Activated T-helper 2 cell treated with anti-CD3 and anti-CD28 coated beads, Interferon-gamma antibody, Interleukin-2, Interleukin-4, amounts not matched to agents 10 μg/mL and 5 μg/mL and 100 μg/mL, durations not matched to agents 14 hours and 24 hours and 36 hours (primary cell): ENCODE results near the gene ZNF700. TPM values are rescaled to one million over a fixed set of nuclear protein-coding genes. Genes with fewer than 3 reads are reported as not detected.
"Not testable (repeated sequence)": the region's sequence is repeated elsewhere in the genome, so short reads cannot be mapped to it uniquely, and the experiment has no call there.

Experiments used
- DNase-seq: peaks from one replicate; pipeline ENCODE4 v3.0.0; 2021; ENCODE audit warnings: low spot score
- H3K27ac Mint-ChIP-seq: one replicate; pipeline ENCODE4 v1.8.0; 2021; ENCODE audit warnings: mixed read lengths
- H3K27me3 Mint-ChIP-seq: one replicate; pipeline ENCODE4 v1.8.0; 2021; ENCODE audit warnings: low read depth, mixed read lengths
- H3K36me3 Mint-ChIP-seq: one replicate; pipeline ENCODE4 v1.8.0; 2021; ENCODE audit warnings: low read depth, mixed read lengths
- H3K4me1 Mint-ChIP-seq: one replicate; pipeline ENCODE4 v1.8.0; 2021; ENCODE audit warnings: low read depth, mixed read lengths
- H3K4me3 Mint-ChIP-seq: one replicate; pipeline ENCODE4 v1.8.0; 2021; ENCODE audit warnings: low read depth, mild to moderate bottlenecking, moderate library complexity, mixed read lengths
- H3K9me3 Mint-ChIP-seq: one replicate; pipeline ENCODE4 v1.8.0; 2021; ENCODE audit warnings: mixed read lengths
- intact Hi-C: fragments of 100-400 bp; cut with micrococcal nuclease; formaldehyde crosslinking; loops from one replicate; pipeline ENCODE4 v1.15.1; 2023
- total RNA-seq: library from RNA; stranded (reverse); gene quantifications from 2 replicates; pipeline ENCODE4 v1.2.3, GENCODE V29; 2022

ZNF700 gene
- 14.5 and 14.6 TPM in 2 replicates for total RNA-seq

DNA sequence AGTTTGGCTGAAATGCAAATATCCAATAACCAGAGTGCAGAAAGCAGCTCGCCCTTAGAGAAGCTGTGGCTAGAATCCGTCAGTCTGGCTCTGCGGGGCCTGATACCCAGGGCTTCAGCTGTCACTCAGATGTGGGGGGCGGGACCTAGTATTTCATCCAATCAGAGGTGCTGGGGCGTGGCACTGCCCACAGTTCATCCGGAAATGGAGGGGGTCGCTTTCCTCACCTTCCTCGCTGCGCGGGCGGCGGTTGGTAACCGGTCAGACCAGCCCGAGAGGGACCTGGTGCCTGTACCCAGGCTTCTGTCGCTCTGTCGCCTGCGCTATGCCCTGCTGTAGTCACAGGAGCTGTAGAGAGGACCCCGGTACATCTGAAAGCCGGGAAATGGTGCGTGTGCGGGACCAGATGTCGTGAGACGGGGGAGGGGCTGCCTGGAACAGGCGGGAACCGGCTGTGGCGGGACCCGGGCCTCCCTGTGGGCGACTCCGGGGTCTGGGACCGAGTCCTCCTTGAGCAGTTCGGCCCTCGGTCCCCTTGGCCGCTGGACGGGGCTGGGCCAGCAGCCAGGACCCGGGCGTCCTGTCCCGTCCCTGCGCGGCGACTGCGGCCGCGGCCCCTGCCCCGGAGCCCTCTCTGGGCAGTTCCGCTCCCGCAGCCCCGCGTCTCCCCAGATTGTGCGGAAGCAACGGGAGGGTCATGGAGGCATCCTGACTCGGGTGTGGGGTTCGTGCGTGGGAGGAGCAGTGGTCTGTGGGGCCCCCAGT, at the start of gene ZNF700:
ZNF700 (plus strand) TSS at position 222 of the 765 bp plus-strand sequence; CDS start at position 326, 104 bp downstream.
- H3K4me1 Mint-ChIP-seq: peaks cover 23% of the 10 kb centered on the region
- H3K36me3 Mint-ChIP-seq: peaks cover 43% of the 10 kb centered on the region
- DNase-seq: peak; percentile 91
- H3K4me3 Mint-ChIP-seq: peak within 1 kb of the TSS; percentile 95
- H3K27me3 Mint-ChIP-seq: peaks cover 2% of the 10 kb centered on the region
- peaks cover 28% of the 10 kb centered on the region for H3K9me3 Mint-ChIP-seq
- intact Hi-C loops: loop anchor here (1.0 to 5.0 kb wide), 5 partner anchors 40 to 237 kb away; partner anchors contain the start of genes ZNF136 and ZNF763
- peak within 1 kb of the TSS; percentile 98 for H3K27ac Mint-ChIP-seq

DNA sequence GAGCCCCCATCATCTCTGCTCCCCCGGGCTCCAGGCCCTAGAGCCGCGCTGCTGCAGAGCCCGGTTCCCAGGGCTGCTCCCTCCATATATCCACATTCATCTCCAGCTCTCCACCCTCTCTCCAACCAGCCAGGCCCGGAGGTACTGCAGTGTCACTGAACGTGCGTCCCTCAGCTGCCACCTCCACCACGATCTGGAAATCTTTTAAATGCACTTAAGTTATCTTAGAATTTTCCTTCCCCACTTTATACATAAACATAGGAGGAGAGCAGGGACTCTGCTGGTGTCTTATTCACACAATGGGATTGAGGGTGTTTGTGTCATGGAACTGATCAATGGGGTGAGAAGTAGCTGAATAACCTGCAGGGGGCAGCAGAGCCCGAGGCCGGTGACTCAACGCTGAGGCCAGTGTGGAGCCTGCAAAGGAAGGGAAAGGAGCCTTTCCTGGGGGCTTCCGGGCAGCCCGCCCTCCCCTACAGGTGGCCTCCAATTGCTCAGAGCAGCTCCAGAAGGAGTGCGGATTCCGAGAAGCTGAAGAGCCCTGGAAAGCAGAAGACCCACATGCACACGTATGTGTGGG, 45.1 kb upstream of the ZNF700 start:
- not testable (repeated sequence) for H3K27me3 Mint-ChIP-seq, DNase-seq, H3K36me3 Mint-ChIP-seq, H3K27ac Mint-ChIP-seq, H3K4me1 Mint-ChIP-seq, H3K4me3 Mint-ChIP-seq
- peaks cover 10% of the 10 kb centered on the region for H3K9me3 Mint-ChIP-seq
- intact Hi-C loops: loop anchor here (2.0 kb wide), 3 partner anchors 45 to 261 kb away; partner anchors contain the start of genes ZNF20 and ZNF700

DNA sequence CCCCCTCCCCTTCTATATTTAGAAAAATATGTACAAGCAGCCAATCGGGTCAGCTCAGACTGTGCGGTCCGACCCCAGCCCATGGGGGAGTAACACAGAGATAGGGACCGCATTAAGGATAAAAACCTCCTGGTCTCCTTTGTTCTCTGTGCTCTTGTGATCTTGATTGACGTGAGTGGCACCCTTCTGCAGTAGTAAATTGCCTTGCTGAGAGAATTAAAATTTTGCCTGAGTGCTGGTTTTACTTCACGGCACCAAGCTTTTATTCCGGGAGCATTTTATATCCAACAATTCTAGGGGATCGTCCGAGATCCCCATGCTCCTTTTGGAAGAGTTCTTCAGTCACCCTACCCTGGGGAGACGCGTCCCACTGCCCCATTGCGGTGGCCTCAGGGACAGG, 44.3 kb upstream of the ZNF700 start:
- no peak overlapping the region for H3K4me3 Mint-ChIP-seq
- H3K36me3 Mint-ChIP-seq: no peaks in the 10 kb centered on the region
- no peak overlapping the region for H3K27ac Mint-ChIP-seq
- no peak for DNase-seq
- H3K27me3 Mint-ChIP-seq: peaks cover 3% of the 10 kb centered on the region
- peaks cover 10% of the 10 kb centered on the region for H3K9me3 Mint-ChIP-seq
- peaks cover 1% of the 10 kb centered on the region for H3K4me1 Mint-ChIP-seq
- intact Hi-C loops: loop anchor here (2.0 kb wide), 3 partner anchors 44 to 260 kb away; partner anchors contain the start of genes ZNF20 and ZNF700

DNA sequence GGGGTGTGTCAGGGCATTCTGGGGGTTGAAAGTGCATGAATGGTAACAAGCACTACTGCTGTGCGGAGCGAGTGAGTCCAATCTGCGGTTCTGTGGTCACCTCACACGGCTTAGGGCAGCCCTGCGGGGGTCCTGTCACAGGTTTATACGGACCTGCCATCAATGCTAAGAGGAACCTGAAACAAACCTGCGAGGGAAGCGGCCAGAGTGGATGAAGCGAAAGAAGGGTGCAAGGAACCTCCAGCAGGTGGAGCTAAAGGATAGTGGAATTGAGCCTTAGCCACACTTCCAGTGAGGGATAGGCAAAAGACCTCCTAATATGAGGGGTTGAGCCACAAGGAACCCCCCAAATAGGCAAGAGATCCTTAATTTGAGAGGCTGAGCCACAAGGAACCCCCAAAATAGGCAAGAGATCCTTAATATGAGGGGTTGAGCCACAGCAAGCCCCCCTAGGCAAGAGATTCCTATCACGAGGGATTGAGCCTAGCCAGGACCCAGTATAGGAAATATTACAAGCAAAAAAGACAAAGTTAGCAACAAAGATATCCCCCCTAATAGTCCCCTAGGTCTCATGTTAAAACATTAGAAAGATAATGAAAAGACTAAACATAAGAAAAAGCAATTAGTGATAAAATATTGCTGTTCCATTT, 43.6 kb upstream of the ZNF700 start:
- Mint-ChIP-seq H3K9me3 (peaks cover 12% of the 10 kb centered on the region), H3K4me3 (no peak overlapping the region), H3K4me1 (peaks cover 1% of the 10 kb centered on the region), H3K36me3 (no peaks in the 10 kb centered on the region), H3K27me3 (peaks cover 3% of the 10 kb centered on the region), H3K27ac (no peak overlapping the region)
- intact Hi-C loops: loop anchor here (2.0 kb wide), 3 partner anchors 44 to 260 kb away; partner anchors contain the start of genes ZNF20 and ZNF700
- peak; percentile 48 for DNase-seq

DNA sequence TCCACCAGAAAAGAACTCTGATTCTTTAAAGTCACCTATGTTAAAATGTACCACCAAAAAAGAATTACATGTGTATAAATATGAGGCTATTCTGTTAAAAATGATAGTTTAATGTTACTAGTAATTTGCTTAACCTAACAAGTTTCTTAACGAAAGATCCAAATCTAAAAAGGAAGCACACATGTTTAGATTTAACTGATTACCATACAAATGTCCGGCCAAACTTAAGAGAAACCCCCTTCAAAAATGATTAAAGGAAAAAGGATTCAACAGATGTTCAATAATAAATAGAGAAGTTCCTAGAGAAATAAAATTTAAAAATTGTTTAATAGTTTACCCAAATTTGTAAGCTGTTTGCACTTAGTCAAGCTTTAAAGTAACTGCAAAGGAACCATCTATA, 42.3 kb upstream of the ZNF700 start:
- Mint-ChIP-seq H3K4me3 (no peak overlapping the region), H3K27me3 (peaks cover 3% of the 10 kb centered on the region), H3K9me3 (peaks cover 11% of the 10 kb centered on the region), H3K36me3 (no peaks in the 10 kb centered on the region), H3K27ac (no peak overlapping the region), H3K4me1 (peaks cover 5% of the 10 kb centered on the region)
- intact Hi-C loops: no loop called here
- no peak for DNase-seq

DNA sequence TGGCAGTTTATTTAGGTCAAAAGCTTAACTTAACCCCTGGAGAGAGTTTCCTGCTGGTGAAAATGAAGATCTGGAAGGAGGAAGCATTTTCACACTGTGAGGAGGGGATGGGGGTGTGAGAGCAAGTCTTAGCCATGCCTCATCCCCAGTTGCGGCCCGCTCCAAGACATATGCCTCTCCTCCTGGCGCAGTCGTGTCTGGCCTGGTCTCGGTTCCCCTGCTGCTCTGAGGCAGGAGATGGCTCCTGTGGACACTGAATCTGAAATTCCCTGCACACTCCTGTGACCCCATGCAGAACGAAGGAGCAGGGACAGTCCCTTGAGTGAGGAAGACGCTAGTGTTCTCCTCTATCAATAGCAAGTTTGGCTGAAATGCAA, 37.7 kb upstream of the ZNF700 start:
- peaks cover 2% of the 10 kb centered on the region for H3K27me3 Mint-ChIP-seq
- DNase-seq: no peak
- H3K9me3 Mint-ChIP-seq: peaks cover 4% of the 10 kb centered on the region
- H3K4me3 Mint-ChIP-seq: peak overlapping the region; percentile 85
- intact Hi-C loops: no loop called here
- peaks cover 5% of the 10 kb centered on the region for H3K36me3 Mint-ChIP-seq
- no peak overlapping the region for H3K27ac Mint-ChIP-seq
- H3K4me1 Mint-ChIP-seq: peaks cover 15% of the 10 kb centered on the region

DNA sequence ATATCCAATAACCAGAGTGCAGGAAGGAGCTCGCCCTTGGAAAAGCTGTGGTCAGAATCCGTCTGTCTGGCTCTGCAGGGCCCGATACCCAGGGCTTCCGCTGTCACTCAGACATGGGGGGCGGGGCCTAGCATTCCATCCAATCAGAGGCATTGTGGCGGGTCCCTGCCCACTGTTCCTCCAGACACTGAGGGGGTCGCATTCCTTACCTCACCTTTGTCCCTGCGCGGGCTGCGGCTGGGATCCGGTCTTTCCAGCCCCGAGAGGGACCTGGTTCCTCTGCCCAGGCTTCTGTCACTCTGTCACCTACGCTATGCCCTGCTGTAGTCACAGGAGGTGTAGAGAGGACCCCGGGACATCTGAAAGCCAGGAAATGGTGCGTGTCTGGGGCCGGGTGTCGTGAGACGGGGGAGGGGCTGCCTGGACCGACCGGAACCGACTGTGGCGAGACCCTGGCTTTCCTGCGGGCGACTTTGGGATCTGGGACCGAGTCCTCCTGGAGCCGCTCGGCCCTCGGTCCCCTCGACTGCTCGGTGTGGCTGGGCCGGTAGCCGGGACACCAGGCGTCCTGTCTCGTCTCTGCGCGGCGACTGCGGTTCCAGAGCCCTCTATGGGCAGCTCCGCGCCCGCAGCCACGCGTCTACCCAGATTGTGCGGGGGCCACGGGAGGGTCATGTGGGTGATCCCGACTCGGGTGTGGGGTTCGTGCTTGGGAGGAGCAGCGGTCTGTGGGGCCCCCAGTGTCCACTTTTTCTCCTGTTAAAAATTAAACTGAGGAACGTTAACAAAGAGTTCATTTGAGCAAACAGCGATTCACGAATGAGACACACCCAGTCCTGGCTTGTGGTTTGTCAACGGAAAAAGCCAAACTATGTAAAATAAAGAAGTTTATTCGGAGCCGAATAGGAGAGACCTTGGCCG, 37.0 kb upstream of the ZNF700 start, which contains the start of gene ZNF69:
ZNF69 (plus strand) TSS at position 172 of the 921 bp plus-strand sequence; CDS start at position 314, 142 bp downstream.
- peak within 1 kb of the TSS; percentile 85 for H3K4me3 Mint-ChIP-seq
- H3K9me3 Mint-ChIP-seq: peaks cover 4% of the 10 kb centered on the region
- H3K27me3 Mint-ChIP-seq: no peaks in the 10 kb centered on the region
- H3K36me3 Mint-ChIP-seq: peaks cover 5% of the 10 kb centered on the region
- peaks cover 15% of the 10 kb centered on the region for H3K4me1 Mint-ChIP-seq
- H3K27ac Mint-ChIP-seq: peak within 1 kb of the TSS; percentile 73
- peak; percentile 42 for DNase-seq
- intact Hi-C loops: no loop called here

DNA sequence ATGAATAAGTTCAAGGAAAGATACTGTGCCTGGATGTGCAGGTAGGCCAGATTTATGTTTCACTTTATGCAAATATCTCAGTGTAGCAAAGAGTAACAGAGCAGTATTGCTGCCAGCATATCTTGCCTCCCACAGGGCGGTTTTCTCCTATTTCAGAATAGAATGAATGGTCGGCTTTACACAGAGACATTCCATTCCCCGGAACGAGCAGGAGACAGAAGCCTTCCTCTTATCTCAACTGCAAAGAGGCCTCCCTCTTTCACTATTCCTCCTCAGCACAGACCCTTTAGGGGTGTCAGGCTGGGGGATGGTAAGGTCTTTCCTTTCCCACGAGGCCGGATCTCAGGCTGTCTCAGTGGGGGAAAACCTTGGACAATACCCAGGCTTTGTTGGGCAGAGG, 35.0 kb upstream of the ZNF700 start:
- Mint-ChIP-seq H3K36me3 (peaks cover 19% of the 10 kb centered on the region), H3K9me3 (peaks cover 21% of the 10 kb centered on the region), H3K4me1 (peaks cover 15% of the 10 kb centered on the region)
- intact Hi-C loops, H3K4me3 Mint-ChIP-seq, DNase-seq, H3K27me3 Mint-ChIP-seq, H3K27ac Mint-ChIP-seq: not testable (repeated sequence)

DNA sequence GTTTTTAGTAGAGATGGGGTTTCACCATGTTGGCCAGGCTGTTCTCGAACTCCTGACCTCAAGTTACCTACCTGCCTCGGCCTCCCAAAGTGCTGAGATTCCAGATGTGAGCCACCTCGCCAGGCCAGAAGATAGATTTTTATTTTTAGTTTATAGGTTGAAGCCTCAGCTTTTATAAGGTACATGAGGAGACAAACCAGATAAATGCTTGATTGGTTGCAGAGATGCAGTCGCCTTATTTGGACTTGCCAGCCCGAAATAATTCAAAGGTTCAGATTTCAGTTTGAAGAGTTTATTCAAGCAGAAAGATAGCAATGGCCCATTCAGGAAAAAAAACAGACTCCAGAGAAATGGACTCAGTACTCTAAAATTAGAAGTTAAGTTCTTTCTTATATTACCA, 34.3 kb upstream of the ZNF700 start:
- H3K9me3 Mint-ChIP-seq: peaks cover 28% of the 10 kb centered on the region
- no peak overlapping the region for H3K27ac Mint-ChIP-seq
- no peak for DNase-seq
- peaks cover 15% of the 10 kb centered on the region for H3K4me1 Mint-ChIP-seq
- H3K27me3 Mint-ChIP-seq: no peaks in the 10 kb centered on the region
- intact Hi-C loops: no loop called here
- H3K4me3 Mint-ChIP-seq: no peak overlapping the region
- H3K36me3 Mint-ChIP-seq: peaks cover 25% of the 10 kb centered on the region

DNA sequence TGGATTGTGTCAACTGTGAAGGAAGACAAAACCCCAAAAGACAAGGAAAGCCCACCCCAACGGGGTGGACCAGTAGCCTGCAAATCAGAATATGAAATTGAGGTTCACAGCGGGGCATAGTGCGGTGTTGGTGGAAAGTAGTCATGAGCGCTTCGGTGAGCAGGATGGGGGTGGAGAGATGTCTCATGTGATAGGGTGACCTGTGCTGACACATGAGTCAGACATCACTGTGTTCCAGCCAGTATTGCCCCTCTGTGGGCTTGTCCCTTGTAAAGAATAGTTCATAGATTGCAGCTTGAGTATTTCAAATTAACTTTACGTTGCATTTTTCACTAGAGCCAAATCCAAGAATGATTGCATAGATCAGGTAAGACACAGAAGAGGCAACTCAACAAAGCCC, 30.1 kb upstream of the ZNF700 start:
- Mint-ChIP-seq H3K4me1 (no peaks in the 10 kb centered on the region), H3K36me3 (peaks cover 30% of the 10 kb centered on the region), H3K27ac (no peak overlapping the region), H3K4me3 (no peak overlapping the region), H3K27me3 (no peaks in the 10 kb centered on the region), H3K9me3 (peaks cover 41% of the 10 kb centered on the region)
- DNase-seq: no peak
- intact Hi-C loops: no loop called here

DNA sequence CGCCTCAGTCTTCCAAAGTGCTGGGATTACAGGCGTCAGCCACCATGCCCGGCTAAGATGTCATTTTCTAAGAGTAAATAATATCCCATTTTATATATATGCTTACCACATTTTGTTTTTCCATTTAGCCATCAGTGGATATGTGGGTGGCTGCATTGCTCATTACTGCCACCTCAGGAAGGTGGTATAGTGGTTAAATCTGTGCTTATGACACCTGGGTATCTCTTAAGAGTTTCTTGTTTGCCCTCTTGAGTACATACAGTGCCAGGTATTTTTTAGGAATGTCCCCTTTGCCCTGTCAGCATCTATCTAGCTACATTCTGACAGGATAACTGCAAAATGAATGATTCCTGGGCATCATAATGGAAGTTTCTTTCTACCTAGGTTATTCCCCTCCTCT, 22.7 kb upstream of the ZNF700 start:
- H3K4me3 Mint-ChIP-seq: no peak overlapping the region
- no peak overlapping the region for H3K27ac Mint-ChIP-seq
- no peaks in the 10 kb centered on the region for H3K27me3 Mint-ChIP-seq
- DNase-seq: no peak
- H3K36me3 Mint-ChIP-seq: peaks cover 50% of the 10 kb centered on the region
- H3K4me1 Mint-ChIP-seq: no peaks in the 10 kb centered on the region
- H3K9me3 Mint-ChIP-seq: peaks cover 70% of the 10 kb centered on the region
- intact Hi-C loops: no loop called here

DNA sequence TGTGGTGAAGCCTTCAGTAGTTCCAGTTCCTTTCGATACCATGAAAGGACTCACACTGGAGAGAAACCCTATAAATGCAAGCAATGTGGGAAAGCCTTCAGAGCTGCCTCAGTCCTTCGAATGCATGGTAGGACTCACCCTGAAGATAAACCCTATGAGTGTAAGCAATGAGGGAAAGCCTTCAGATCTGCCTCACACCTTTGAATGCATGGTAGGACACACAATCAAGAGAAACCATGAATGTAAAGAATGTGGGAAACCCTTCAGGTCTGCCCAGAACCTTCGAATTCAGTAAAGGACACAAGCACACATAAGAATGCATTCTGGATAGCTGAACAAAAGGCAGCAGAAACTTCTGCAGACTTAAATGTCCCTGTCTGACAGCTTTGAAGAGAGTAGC, 19.0 kb upstream of the ZNF700 start:
- peaks cover 42% of the 10 kb centered on the region for H3K36me3 Mint-ChIP-seq
- no peak for DNase-seq
- H3K4me3 Mint-ChIP-seq: no peak overlapping the region
- H3K4me1 Mint-ChIP-seq: no peaks in the 10 kb centered on the region
- no peak overlapping the region for H3K27ac Mint-ChIP-seq
- H3K27me3 Mint-ChIP-seq: no peaks in the 10 kb centered on the region
- peaks cover 76% of the 10 kb centered on the region for H3K9me3 Mint-ChIP-seq
- intact Hi-C loops: no loop called here
